NCI-H82 treated with DMSO at 0.1 percent for 48 hours (cell line): ENCODE measurements around the gene PEAR1.
A peak's percentile ranks its signal among the peaks of the same experiment; 100 is the strongest.

Source experiments
- DNase-seq: peaks from one replicate; lab custom pipeline; 2025; ENCODE audit not compliant: unreplicated experiment; lab: John Stamatoyannopoulos, UW

PEAR1 gene

DNA sequence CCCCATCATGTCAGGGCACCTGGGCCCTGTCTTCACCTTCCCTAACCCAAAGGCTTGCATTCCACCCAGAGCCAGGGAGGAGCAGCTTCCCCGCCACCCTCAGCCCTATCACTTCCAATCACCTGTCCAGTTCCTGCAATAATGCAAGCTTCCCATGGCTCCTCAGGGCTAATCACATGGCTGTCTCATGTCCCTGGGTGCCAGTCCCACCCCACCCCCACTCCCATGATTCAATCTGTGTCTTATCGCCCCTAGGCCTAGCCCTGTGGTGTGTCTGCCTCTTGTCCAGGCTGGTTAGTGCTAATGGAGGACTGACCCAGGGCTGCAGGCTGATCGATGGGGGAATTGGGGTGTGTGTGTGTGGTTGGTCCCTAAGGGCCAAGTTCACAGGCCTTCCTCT, 11.0 kb upstream of the PEAR1 start:
- DNase-seq, result no peak

DNA sequence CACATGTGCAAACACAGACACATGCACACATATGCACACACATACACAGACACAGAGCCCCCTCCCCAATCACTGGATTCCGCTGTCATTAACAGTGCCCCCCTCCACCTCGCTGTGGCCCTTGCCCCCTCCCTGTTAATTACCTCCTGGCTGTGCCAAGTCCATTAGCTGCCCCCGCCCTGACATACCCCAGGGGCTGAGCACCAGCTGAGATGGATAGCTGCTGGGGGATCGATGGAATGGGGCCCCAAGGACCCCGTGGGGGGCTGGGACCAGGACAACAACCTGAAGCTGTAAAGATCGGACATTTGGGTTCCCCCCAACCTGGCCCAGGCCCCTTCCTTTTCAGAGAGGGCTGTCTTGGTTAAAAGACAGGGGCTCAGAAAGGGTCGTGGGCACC, 9.6 kb upstream of the PEAR1 start:
- DNase-seq, result no peak

DNA sequence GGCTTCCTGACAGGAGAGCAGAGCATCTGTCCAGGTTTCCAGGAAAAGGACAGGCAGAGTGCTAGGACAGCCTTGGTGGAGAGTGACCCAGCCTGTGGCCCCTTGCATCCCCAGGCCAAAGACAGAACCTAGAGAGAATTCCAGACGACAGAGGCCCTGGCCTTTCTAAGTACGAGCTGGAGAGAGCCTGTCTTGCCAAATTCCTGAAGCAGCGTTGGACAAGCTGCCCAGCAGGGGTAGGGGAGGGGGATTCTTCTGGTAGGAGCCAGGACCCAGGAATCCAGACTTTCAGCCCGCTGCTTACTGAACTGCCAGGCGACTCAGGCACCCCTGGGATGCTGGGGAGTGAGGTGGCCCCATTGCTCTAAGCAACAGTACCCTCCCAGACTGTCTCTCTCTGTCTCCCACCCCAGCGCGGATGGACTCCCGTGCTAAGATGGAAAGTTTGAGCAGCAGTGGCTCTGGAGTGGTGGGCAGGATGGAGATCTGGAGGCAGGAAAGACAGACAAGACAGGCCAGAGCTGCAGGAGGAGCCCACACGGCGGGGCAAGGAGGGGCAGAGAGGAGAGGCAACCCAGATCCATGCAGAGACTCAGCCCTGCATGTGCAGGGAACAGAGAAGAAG, 8.8 kb upstream of the PEAR1 start:
- DNase-seq, result no peak

DNA sequence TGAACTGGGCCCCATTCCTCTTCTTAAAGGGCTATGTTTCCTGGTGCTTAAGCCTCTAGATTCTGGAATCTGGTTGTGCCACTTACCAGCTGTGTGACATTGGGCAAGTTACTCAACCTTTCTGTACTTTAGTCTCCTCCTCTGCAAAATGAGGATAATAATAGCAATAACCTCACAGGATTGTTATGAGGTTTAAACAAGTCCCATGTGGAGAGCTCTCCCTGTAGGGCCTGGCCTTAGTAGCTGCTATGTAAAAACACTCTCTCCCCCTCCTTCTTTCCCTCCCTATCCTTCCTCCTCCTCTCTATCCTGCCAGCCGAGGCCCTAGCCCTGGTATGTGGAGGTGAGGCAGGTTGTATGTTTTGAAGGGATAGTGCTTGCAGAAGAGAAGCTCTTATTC, 8.2 kb upstream of the PEAR1 start:
- no peak for DNase-seq

- DNase-seq, result peak; percentile 29
These were observed 7.6 kb upstream of the PEAR1 start for GRCh38 chr1:156885880-156886355.

GRCh38 chr1:156886583-156887281, 6.8 kb upstream of the PEAR1 start:
- DNase-seq, result no peak

- DNase-seq, result no peak
These were observed 6.2 kb upstream of the PEAR1 start for GRCh38 chr1:156887317-156887716.

- DNase-seq, result no peak
These were observed 5.8 kb upstream of the PEAR1 start for GRCh38 chr1:156887734-156888133.

DNA sequence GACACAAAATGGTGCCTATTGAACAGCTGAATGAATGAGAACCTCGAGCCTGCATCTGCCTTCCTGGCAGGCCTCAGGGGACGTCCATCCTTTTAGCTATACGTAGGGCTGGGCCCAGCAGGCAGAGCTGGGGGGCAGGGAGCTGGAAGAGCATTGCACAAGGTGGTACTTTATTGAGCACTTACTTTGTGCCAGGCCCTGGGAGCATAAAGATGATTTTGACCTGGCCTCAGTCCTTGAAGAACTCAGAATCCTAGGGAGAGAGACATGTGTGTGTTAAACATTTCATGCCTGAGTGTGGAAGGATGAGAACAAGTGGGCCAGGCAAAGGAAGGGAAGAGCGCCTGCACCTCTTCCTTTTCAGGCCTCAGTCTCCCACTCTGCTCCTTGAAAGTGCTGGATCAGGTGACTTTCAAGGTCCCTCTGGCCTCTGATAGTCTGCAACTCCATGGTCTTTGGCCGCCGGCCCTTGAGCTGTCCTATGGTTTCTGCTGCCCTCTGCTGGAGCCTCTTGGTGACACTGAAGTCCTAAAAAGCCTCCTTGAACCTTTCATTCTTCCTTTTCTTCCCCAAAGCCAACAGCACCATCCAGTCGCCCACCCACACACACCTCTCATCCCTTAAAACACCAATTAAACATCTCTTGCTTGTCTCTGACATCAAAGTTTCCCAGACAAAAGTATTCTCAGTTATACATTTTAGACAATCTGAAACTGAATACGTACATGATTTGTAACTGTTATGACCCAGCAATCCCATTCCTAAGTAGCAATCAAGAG, 3.5 kb upstream of the PEAR1 start:
- peak; percentile 84 for DNase-seq

GRCh38 chr1:156892190-156893047, 1.1 kb upstream of the PEAR1 start:
- DNase-seq, result peak; percentile 67

DNA sequence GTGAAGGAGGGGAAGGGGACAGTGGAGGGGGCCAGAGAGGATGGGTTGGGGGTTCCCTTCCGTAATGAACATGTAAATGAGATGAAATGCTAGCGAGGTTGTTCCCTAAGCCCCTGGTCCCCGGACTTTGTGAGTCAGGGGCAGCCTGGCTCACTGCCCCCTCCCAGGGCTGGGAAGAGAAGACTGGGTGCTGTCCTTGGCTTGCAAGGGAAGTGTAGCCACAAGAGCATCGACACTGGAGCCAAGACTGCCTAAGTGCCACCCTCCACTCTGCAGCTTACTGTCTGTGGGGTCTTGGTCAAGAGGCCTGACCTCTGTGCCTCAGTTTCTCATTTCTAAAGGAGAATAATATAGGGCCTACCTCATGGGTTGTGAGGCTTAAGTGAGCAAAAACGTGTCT, 483 bp downstream of the PEAR1 start:
- no peak for DNase-seq

DNA sequence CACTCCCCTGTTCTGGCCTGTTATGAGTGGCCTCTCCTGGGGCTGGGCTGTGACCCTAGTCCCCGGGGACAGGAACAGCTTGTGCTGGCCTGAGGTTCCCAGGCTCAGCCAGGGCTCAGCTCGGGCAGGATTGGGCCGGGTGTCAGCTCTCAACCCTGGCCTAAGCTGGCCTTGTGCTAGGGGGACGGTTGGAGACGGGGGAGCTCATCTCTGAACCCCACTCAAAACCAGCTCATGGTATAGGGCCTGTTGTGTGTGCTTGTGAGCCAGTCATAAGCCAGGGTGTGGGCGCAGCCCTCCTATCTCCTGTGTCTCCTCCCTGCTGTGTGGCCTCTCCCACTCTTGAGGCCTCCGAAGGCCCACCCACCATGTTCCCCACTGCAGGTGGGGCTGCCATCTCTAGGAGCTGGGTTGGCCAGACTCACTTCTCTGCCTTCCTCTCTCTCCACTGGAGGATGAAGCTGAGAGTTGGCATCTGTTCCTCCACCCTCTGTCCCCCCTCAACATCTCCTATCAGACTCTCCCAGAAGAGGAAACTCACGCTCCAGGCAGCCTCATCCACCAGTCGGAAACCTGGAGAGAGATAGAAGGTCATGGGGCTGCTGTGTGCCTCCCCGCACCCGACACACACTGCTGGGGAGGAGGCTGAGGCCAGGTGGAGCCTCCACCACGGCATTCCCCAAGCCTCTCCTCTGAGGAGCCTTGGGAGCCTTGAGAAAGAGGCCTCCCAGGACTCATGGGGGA, 1.4 kb downstream of the PEAR1 start:
- no peak for DNase-seq

- DNase-seq, result no peak
These were observed 1.9 kb downstream of the PEAR1 start for GRCh38 chr1:156895455-156895812.

GRCh38 chr1:156895927-156896326, 2.4 kb downstream of the PEAR1 start:
- no peak for DNase-seq

DNA sequence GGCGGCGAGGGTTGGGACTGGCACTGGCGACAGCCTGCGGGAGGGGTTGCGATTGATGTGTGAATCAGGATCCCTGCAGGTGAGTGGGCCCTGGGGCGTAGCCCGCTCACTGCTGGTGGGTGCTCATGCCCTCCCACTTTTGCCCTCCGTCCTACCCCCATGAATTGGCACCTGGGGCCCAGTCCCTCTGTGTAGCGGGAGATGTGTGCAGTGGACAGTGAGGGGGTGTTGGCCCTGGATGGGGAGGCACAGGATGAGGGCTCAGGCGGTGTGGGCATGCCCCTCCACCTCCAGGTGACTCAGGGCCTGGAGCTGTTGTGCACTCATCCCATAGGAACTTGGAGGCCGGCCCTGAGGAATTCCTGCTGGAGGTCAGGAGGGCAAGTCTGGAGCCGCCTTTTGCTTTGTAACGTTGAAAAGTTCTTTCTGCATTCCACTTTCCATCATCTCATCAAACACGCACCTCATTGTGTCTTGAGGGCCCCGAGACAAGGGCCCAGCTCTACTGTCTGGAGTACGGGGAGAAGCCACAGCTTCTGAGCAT, 3.0 kb downstream of the PEAR1 start:
- DNase-seq, result no peak

GRCh38 chr1:156897078-156897825, 3.7 kb downstream of the PEAR1 start:
- no peak for DNase-seq

GRCh38 chr1:156898161-156898566, 4.6 kb downstream of the PEAR1 start:
- DNase-seq, result no peak

GRCh38 chr1:156898971-156899664, 5.6 kb downstream of the PEAR1 start:
- no peak for DNase-seq
